ENCODE measurements around the gene STK32C.

DNA sequence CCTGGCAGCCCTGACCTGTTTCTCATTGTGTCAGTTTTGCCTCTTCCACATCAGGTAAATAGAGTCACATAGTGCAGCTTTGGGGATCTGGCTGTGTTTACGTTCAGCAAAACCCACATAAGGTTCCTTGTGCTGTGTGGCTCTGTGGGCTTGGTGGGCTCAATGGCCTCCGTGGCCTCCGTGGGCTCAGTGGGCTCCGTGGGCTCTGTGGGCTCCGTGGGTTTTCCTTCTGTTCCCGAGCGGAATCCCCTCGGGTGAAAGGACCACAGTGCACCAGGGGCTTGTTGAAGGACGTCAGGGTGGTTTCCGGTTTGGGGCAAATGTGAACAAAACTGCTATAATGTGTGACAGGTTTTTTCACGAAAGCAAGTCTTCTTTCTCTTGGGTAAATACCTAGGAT is 133.5 kb downstream of the STK32C start:
- TF ChIP-seq CTCF (IDR thresholded peaks at IDR 0.05) (no peak), POLR2A (IDR thresholded peaks at IDR 0.05) (no peak)

Measured in body of pancreas (tissue), 4 donors.